Measurements from ENCODE around the gene NAALADL2. TPM values are rescaled to one million over a fixed set of nuclear protein-coding genes. Genes with fewer than 3 reads are reported as not detected.

Gene NAALADL2
- total RNA-seq, 1 donor from 2014 or later, result 11.5 TPM

GRCh38 chr3:175410251-175410650 lies 551.1 kb downstream of the NAALADL2 start:
- Histone ChIP-seq H3K36me3 (no peaks in the 10 kb centered on the region), H3K27ac (no peak overlapping the region), H4K20me1 (ENCODE audit: low read depth) (no peaks in the 10 kb centered on the region), H3K4me1 (no peaks in the 10 kb centered on the region), H2AFZ (replicated peaks) (no peak overlapping the region), H3K9ac (no peak overlapping the region), H3K4me3 (no peak overlapping the region), H3F3A (ENCODE audit: low read depth) (no peaks in the 10 kb centered on the region), H3K9me3 (ENCODE audit: low read depth) (no peaks in the 10 kb centered on the region), H3K27me3 (no peaks in the 10 kb centered on the region), H3K4me2 (no peak overlapping the region), H3K79me2 (ENCODE audit: low read depth) (no peaks in the 10 kb centered on the region)
- Mint-ChIP-seq H3K4me3 (no peak overlapping the region), H3K27ac (no peak overlapping the region), H3K27me3 (ENCODE audit: insufficient read depth, low read depth) (no peaks in the 10 kb centered on the region), H3K9me3 (no peaks in the 10 kb centered on the region), H3K36me3 (no peaks in the 10 kb centered on the region), H3K4me1 (no peaks in the 10 kb centered on the region)
- DNase-seq (ENCODE audit: low spot score), result no peak
- no peak for TF ChIP-seq EZH2phosphoT487 (IDR thresholded peaks at IDR 0.05)
- TF ChIP-seq EZH2 (IDR thresholded peaks at IDR 0.05), result no peak
- TF ChIP-seq, protein P1, sequence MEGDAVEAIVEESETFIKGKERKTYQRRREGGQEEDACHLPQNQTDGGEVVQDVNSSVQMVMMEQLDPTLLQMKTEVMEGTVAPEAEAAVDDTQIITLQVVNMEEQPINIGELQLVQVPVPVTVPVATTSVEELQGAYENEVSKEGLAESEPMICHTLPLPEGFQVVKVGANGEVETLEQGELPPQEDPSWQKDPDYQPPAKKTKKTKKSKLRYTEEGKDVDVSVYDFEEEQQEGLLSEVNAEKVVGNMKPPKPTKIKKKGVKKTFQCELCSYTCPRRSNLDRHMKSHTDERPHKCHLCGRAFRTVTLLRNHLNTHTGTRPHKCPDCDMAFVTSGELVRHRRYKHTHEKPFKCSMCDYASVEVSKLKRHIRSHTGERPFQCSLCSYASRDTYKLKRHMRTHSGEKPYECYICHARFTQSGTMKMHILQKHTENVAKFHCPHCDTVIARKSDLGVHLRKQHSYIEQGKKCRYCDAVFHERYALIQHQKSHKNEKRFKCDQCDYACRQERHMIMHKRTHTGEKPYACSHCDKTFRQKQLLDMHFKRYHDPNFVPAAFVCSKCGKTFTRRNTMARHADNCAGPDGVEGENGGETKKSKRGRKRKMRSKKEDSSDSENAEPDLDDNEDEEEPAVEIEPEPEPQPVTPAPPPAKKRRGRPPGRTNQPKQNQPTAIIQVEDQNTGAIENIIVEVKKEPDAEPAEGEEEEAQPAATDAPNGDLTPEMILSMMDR (IDR thresholded peaks at IDR 0.05), result no peak

DNA sequence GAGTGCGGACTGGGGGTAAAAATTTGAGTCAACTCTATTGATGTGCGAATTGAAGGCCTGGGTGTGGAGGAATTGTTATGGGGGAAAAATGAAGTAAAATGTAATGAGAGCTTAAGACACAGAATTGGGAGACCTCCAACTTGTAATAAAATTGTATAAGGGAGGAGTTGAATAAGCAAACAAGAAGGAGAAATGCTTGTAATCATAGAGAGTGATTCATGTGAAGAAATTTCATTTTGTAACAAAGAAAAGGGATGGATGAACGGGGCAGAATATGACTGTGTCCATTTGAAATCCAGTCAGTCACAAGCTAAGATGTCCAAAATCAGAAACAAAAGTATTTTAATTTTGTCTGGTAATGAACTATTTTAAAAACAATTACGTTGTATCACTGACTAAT lies 552.3 kb downstream of the NAALADL2 start:
- no peak overlapping the region for H3K4me3 Mint-ChIP-seq
- no peak overlapping the region for H3K27ac Mint-ChIP-seq
- H2AFZ ChIP-seq (replicated peaks), result peak overlapping the region; percentile 22
- no peak for DNase-seq (ENCODE audit: low spot score)
- no peaks in the 10 kb centered on the region for H3K9me3 Mint-ChIP-seq
- H3F3A ChIP-seq (ENCODE audit: low read depth), result no peaks in the 10 kb centered on the region
- no peaks in the 10 kb centered on the region for H3K27me3 ChIP-seq
- no peaks in the 10 kb centered on the region for H3K36me3 Mint-ChIP-seq
- no peak overlapping the region for H3K27ac ChIP-seq
- H3K4me3 ChIP-seq, result no peak overlapping the region
- no peaks in the 10 kb centered on the region for H3K27me3 Mint-ChIP-seq (ENCODE audit: insufficient read depth, low read depth)
- H3K4me2 ChIP-seq, result no peak overlapping the region
- no peak for TF ChIP-seq EZH2phosphoT487 (IDR thresholded peaks at IDR 0.05)
- no peak for TF ChIP-seq EZH2 (IDR thresholded peaks at IDR 0.05)
- TF ChIP-seq, protein P1 (IDR thresholded peaks at IDR 0.05), result no peak
- no peaks in the 10 kb centered on the region for H3K9me3 ChIP-seq (ENCODE audit: low read depth)
- no peak overlapping the region for H3K9ac ChIP-seq
- no peaks in the 10 kb centered on the region for H3K36me3 ChIP-seq
- H3K79me2 ChIP-seq (ENCODE audit: low read depth), result no peaks in the 10 kb centered on the region
- no peaks in the 10 kb centered on the region for H4K20me1 ChIP-seq (ENCODE audit: low read depth)
- H3K4me1 ChIP-seq, result no peaks in the 10 kb centered on the region
- H3K4me1 Mint-ChIP-seq, result no peaks in the 10 kb centered on the region

DNA sequence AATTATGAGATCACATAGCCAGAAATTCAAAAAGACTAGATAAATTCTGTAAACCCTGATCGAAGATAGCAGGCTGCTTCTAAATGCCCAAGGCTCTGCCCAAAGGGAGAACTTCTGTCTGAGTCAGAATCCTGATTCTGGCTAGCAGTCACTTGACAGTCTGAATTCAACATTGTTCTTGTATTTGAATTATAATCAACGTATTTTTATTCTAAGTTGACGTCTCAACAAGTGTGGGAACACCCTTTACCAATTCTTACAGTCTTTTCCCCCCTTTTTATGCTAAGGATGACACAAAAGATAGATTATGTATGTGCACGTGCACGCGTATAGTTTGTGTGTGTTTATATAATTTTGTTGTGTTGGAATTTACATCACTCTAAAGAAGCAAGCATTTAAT lies 552.8 kb downstream of the NAALADL2 start:
- no peak overlapping the region for H3K9ac ChIP-seq
- Mint-ChIP-seq H3K4me3 (no peak overlapping the region), H3K4me1 (no peaks in the 10 kb centered on the region), H3K27me3 (ENCODE audit: insufficient read depth, low read depth) (no peaks in the 10 kb centered on the region), H3K36me3 (no peaks in the 10 kb centered on the region), H3K27ac (no peak overlapping the region), H3K9me3 (no peaks in the 10 kb centered on the region)
- no peaks in the 10 kb centered on the region for H3F3A ChIP-seq (ENCODE audit: low read depth)
- no peaks in the 10 kb centered on the region for H4K20me1 ChIP-seq (ENCODE audit: low read depth)
- H3K4me1 ChIP-seq, result no peaks in the 10 kb centered on the region
- H2AFZ ChIP-seq (replicated peaks), result peak overlapping the region; percentile 22
- H3K79me2 ChIP-seq (ENCODE audit: low read depth), result no peaks in the 10 kb centered on the region
- DNase-seq (ENCODE audit: low spot score), result no peak
- H3K9me3 ChIP-seq (ENCODE audit: low read depth), result no peaks in the 10 kb centered on the region
- no peak overlapping the region for H3K4me2 ChIP-seq
- TF ChIP-seq, protein P1 (IDR thresholded peaks at IDR 0.05), result no peak
- TF ChIP-seq EZH2phosphoT487 (IDR thresholded peaks at IDR 0.05) (no peak), EZH2 (IDR thresholded peaks at IDR 0.05) (no peak)
- no peaks in the 10 kb centered on the region for H3K36me3 ChIP-seq
- no peak overlapping the region for H3K4me3 ChIP-seq
- no peaks in the 10 kb centered on the region for H3K27me3 ChIP-seq
- H3K27ac ChIP-seq, result no peak overlapping the region

Measured in neural progenitor cell (in vitro differentiated cells).